WTC11 (cell line): ENCODE measurements around the gene VNN1. TPM values are rescaled to one million over a fixed set of nuclear protein-coding genes. Genes with fewer than 3 reads are reported as not detected.

Experiments used
- AR ChIP-seq: fragments of 250-450 bp; sonication (Bioruptor Pico); IDR thresholded peaks from 2 replicates; pipeline ENCODE4 v1.9.0; 2021; ENCODE audit warnings: mild to moderate bottlenecking
- ZNF671 ChIP-seq: fragments of 250-450 bp; sonication (Bioruptor Pico); IDR thresholded peaks from 2 replicates; pipeline ENCODE4 v1.8.0; 2021; ENCODE audit warnings: mild to moderate bottlenecking
- total RNA-seq: library from RNA; stranded (reverse); gene quantifications from 3 replicates; pipeline ENCODE4 v1.2.3, GENCODE V29; 2021

The VNN1 gene
- total RNA-seq, 1 experiment from 2014 or later, result 0.04 TPM

- TF ChIP-seq AR (CRISPR knock-in tag), result no peak
- no peak for TF ChIP-seq ZNF671 (CRISPR knock-in tag)
Observed at GRCh38 chr6:132633362-132633761, 80.5 kb downstream of the VNN1 start (continued).

Other genes starting within 250 kb of the VNN1 start
- gene STX7, start 200.9 kb downstream of the VNN1 start, total RNA-seq, result 25.6 to 30.4 TPM (median 26.5 TPM) in 3 replicates
- not detected in 3 replicates for gene TAAR9, start 175.8 kb downstream of the VNN1 start, total RNA-seq
- not detected in 3 replicates for gene TAAR8, start 161.4 kb downstream of the VNN1 start, total RNA-seq
- not detected in 3 replicates for gene TAAR6, start 143.7 kb downstream of the VNN1 start, total RNA-seq
- not detected in 3 replicates for gene TAAR5, start 124.3 kb downstream of the VNN1 start, total RNA-seq
- not detected in 3 replicates for gene TAAR2, start 89.8 kb downstream of the VNN1 start, total RNA-seq
- not detected in 3 replicates for gene TAAR1, start 54.9 kb downstream of the VNN1 start, total RNA-seq
- gene VNN2, start 43.8 kb upstream of the VNN1 start, total RNA-seq, result 0.16 TPM in 1 of 3 replicates, not detected in the others
- gene SLC18B1, start 84.6 kb upstream of the VNN1 start, total RNA-seq, result 21.3 to 24.3 TPM (median 24.1 TPM) in 3 replicates
- 1,463 to 1,558 TPM (median 1,516 TPM) in 3 replicates for gene RPS12, start 100.5 kb upstream of the VNN1 start, total RNA-seq